GM18951 (cell line): ENCODE measurements around the gene TREM1.

Experiments
- POLR2A ChIP-seq: IDR thresholded peaks from 4 replicates; pipeline ENCODE4 v1.6.1; 2011; ENCODE audit warnings: mild to moderate bottlenecking; ENCODE audit not compliant: insufficient read length, insufficient read depth; ENCODE audit errors: extremely low read depth
- in situ Hi-C: fragments of 300-500 bp; cut with MboI; formaldehyde crosslinking; loops from one replicate; pipeline ENCODE4 v1.12.0; 2022; ENCODE audit warnings: low sequenced_read_pairs, mixed read lengths, inconsistent platforms; ENCODE audit not compliant: unreplicated experiment

Gene TREM1

DNA sequence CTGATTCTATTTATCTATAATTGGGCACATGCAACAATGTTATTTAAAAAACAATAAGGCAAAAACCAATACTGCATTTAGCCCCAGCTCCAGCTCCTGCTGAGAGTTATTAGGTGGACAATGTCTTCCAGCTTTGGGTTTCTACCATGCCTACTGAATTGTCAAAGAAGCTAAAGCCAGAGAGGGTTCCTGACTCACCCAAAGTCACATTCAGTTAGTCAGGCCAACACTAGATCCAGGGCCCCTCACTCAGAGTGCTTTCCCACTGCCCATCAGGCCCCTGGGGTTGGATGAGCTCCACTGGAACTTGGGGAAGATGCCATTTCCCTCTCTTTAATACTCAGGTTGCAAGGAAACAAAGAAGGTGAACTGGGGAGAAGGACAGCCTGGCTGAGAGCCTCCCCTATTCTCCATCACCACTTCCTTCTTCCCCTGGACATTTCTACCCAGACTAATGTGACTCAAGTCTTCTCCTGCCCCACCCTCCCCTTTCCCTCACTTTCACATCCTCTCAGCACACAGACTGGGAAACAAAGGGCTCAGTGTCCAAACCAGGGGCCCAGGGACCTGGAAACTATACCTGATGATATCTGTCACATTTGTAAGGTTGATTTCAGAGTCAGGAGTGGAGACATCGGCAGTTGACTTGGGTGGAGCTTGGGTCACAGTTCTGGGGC is 6.0 kb downstream of the TREM1 start:
- in situ Hi-C loops: no loop called here
- no peak for TF ChIP-seq POLR2A

DNA sequence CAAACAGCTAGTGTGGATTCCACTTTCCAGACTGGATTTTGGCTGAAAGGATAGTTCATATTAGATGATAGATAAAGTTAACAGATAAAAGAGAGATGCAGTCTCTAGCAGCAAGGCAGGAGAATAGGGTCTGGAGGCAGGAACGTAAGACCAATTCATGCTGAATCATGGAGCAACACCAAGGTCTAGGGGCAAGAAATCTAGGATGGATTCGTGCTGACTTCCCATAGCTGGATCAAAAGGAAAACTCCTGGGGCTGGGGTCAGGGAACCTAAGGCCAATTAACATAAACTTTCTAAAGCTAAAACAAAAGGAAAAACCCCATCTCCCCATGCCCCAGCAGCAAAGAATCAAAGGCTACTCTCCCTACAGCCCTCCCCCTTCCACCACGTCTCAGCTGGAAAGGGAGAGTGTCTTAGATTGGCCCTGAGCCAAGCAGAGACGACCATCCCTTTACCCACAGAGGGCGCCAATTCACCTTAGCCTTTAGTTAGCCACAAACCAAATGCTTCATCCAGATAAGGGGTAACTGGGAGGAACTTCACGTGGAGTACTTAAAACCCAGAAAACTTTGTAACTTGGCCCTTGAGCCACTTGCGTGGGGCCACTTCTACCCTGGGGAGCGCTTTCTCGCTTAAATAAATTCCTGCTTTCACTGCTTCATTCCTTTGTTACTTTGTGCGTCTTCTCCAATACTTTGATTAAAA is 7.6 kb downstream of the TREM1 start:
- no peak for TF ChIP-seq POLR2A
- in situ Hi-C loops: no loop called here

DNA sequence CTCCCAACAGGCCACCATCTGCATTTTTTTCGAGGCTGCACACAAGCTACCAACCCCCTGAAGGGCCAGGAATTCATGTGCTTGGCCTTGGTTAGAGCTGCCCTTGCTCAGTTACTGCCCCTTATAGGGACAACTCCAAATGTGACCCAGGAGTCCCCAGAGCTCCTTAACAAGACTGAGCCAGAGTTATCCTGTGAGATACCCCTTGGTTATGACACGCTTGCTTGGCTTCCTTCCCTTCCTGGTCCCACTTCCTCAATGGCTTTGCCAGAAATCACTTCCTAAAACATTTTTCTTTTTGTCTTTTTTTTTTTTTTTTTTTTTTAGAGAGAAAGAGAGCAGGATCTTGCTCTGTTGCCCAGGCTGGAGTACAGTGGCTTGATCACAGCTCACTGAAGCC is 8.9 kb downstream of the TREM1 start:
- in situ Hi-C loops: no loop called here
- TF ChIP-seq POLR2A: no peak

DNA sequence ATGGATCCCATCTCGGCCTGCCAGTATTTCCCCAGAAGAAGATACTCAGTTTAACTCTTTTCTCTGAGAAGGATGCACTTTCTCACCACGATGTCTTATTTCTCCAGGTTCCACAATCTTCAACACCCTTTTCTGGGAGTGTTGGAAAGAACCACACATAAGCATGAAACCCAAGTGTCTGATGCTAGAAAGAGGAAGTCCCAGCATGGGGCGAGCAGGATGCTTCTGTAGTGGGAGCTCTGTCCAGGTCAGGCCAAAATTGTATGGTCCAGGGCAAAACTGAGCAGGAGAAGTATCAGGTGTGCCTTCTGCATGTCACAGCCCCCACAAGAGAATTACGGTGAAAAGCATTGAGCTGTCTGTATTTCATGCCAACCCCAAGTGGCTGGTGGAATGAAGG is 11.0 kb downstream of the TREM1 start:
- no peak for TF ChIP-seq POLR2A
- in situ Hi-C loops: no loop called here

DNA sequence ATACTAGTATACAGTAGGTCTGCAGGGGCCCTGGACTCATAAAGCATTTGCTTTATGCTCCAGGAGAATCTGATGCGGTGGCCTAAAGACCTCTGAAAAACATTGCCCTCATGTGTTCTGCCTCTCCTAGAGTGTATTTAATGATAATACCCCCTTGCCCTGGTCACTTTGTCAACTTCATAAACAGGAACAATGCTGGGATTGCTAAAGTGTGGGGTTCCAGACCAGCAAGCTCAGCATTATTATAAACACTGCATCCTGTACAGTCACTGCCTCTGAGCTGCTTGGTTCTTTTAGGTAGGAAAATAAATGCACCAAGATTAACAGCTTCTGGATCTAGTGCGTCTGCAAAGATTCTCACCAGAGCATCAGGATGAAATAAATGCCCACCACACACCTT is 12.2 kb downstream of the TREM1 start:
- no peak for TF ChIP-seq POLR2A
- in situ Hi-C loops: no loop called here

DNA sequence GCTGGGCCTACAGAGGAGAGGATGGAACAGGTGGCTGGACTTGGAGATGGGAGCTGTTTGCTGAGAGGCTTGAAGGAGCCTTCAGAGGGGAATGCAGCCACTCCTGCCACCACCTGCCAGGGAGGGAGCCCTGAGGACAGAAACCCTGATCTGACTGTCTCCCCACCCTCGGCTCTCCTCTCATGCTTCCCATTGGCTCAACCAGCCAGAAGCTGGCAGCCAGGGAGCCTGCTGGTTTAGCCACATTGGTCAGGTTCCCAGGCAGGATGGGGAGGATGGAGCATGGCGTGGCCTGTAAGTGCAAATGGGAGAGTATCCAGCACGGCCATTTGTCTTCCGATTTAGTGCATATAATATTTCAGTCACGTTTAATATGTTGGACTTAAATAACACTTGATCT is 12.8 kb downstream of the TREM1 start:
- TF ChIP-seq POLR2A: no peak
- in situ Hi-C loops: no loop called here

DNA sequence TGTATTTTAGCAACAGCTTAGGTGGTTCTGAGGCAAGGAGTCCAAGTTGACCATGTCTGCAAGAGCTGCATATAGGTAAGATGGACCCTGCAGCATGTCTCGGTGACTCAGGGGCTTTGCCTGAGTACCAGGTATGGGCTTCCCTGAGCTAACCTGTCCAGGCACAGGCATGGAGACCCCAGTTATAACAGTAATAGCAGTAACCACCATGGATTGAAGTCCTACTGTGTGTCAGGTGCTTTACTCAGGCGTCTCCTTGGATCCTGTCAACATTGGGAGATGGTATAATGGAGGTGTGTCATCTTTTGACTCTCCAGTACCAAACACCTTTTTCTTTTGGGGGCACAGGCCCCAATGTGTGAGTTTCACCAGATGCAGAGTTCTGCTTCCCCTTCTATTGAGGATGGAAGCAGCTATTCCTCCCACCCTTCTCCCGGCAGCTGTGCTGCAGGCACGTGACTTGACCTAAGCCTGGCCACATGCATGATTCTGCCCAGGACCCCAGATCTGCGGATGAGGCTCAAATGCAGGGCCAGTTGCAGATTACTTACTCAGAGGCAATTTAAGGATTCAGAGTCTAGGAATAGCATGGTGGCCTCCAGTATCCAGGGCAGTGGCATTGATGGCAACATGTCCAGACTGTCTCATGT is 13.8 kb downstream of the TREM1 start:
- in situ Hi-C loops: no loop called here
- no peak for TF ChIP-seq POLR2A

DNA sequence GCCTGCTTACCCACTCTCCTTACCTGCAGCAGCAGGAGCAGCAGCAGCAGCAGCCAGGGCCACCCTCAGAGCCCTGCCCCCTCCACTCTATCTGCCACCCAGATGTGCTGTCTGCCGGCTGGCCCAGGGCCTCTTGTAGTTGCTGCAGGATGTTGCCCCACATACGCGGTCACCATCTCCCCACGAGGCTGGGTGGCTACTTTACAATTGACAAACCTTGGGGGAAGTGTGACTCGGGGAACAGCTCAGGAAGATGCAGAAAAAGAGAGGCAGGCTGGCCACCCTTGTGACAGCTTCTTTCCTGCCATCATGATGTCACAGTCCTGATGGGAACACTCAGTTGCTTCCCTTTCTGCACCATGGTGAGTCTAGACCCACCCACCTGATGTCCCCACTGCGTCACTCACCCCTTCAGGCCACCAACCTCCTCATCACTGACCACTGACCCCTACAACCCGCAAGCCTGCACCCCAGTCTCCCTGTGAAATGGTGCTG is 14.5 kb downstream of the TREM1 start:
- TF ChIP-seq POLR2A: no peak
- in situ Hi-C loops: no loop called here

DNA sequence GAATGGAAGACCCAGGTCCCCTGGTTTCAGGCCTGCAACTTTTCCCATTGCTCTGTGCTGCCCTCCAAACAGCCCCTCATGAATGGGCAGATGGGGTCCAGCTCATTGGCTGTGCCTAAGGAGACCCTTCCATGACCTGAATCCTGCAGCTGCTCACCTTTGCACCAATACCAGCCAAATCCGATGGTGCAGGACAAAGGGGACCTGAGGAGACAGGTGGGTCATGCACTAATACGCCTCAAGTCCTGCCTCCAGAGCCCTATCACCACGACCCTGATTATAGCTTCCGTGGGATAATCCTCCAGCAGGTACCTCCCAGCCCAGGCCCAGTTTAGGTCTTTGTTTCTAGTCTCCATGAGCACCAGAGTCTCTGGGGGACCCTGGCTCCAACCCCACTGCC is 16.8 kb downstream of the TREM1 start:
- in situ Hi-C loops: no loop called here
- no peak for TF ChIP-seq POLR2A

DNA sequence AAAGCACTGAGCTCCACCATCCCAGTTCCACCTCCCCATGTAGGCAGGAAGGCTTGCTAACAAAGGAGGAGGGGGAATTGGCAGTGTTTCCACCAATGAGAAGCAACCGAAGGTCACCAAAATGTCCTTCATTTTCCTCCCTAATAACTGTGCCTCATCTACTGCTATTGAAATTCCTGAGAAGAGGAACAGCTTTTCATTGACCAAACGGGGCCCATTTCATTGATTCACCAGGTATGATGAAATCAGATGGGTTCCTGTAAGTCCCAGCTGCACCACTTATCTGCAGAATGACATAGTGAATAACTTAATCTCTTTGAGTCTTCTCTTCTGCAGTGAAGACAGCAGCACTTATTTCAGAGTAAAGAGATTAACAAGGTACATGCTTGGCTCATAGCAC is 17.3 kb downstream of the TREM1 start:
- in situ Hi-C loops: no loop called here
- TF ChIP-seq POLR2A: no peak

DNA sequence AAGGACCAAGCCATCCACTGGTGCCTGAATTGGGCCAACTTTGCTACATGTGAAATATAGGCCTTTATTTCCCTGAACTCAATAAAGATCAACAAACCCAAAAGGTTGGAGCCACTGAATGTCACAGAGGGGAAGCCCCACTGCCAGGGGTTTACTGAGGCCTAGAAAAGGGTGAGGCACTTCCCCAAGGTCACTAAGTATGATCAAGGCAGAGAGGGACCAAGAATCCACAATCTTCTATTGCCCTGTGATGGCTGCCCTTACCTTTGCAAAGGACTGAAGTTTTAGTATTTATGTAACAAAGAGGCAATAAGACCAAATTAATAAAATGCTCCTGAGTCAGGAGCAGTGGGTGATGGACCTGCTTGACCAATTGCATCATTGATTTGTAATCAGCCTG is 18.0 kb downstream of the TREM1 start:
- in situ Hi-C loops: no loop called here

DNA sequence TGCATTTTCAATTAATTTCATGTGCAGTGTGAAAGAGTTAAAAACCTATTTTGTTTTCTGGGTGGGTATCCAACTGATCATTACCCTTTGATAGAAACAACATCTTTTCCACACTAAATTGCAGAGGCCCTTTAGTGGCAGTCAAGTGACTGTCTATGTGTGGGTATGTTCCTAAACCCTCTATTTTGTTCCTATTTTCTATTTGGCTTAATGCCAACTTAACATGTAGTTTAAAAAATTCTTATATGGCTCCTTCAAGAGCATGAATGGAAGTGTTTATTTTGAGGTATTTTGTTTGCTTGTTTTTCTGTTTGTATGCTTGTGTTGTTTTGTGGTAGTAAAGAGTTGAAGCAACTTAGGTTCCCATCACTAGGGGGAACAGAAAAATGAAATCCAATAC is 19.9 kb downstream of the TREM1 start:
- in situ Hi-C loops: no loop called here
- no peak for TF ChIP-seq POLR2A

More for the DNA sequence above, 18.0 kb downstream of the TREM1 start:
- TF ChIP-seq POLR2A: no peak

DNA sequence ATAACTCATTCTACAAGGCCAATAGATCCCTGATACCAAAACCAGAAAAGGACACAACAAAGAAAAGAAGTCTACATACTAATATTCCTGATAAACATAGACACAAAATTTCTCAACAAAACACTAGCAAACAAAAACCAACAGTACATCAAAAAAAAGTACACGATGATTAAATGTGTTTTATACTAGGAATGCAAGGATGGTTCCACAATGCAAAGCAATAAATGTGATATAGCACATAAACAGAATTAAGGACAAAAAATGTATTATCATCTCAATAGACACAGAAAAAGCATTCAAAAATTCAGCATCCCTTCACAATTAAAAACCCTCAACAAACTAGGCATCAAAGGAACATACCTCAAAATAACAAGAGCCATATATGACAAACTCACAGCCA is 23.2 kb downstream of the TREM1 start:
- no peak for TF ChIP-seq POLR2A
- in situ Hi-C loops: no loop called here

DNA sequence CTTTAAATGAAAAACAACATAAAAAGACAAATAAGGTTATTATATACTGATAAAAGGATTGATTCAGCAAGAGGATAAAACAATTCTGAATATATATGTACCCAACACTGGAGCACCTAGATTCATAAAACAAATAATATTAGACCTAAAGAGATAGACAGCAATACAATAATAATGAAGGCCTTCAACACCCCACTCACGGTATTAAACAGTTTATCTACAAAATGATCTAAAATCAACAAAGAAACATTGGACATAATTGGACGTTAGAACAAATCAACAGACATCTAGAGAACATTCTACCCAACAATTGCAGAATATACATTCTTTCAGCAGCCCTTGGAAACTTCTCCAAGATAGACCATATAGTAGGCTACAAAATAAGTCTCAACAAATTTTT is 24.1 kb downstream of the TREM1 start:
- in situ Hi-C loops: no loop called here

DNA sequence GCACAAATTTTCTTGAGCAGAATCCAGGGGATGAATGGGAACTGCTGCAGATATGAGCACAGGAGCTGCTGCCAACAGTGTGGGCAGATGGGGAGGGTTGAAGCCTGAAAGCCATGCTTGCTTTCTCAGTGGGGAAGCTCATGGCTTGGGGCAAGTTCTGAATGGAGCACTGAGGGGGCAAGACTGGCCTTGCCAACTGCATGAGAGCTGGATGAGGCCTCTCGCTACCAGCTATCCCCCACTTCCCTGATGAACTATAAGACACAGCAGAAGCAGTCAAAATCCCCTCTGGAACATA is 28.3 kb downstream of the TREM1 start:
- in situ Hi-C loops: no loop called here
- TF ChIP-seq POLR2A: no peak

More for the DNA sequence above, 24.1 kb downstream of the TREM1 start:
- TF ChIP-seq POLR2A: no peak
